ENCODE measurements around the gene GPR151. TPM values are rescaled to one million over a fixed set of nuclear protein-coding genes. Genes with fewer than 3 reads are reported as not detected.

Gene GPR151
- total RNA-seq, 1 donor from 2014 or later, result not detected

DNA sequence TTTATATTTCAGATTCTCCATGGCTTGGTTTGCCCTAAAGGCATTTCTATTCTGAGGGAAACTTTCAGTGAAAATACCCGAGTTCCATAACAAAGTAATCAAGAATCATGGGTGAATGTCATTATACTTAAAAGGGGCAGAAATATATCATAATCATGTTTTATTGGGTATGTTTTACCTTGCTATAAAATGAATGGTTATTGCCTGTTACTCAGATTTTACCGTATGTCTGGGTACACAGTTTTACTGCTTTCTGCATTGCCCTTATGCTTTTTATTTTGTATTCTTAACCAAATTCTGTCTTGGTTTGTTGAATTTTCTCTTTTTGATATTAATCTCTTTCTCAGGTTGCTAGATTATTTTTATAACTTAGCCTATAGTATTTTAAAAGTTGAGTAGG is 2.5 kb downstream of the GPR151 start:
- DNase-seq (ENCODE audit: low read depth), result no peak
- no peak overlapping the region for H3K4me3 ChIP-seq (ENCODE audit: low read depth, low read length)
- TF ChIP-seq, protein P1, sequence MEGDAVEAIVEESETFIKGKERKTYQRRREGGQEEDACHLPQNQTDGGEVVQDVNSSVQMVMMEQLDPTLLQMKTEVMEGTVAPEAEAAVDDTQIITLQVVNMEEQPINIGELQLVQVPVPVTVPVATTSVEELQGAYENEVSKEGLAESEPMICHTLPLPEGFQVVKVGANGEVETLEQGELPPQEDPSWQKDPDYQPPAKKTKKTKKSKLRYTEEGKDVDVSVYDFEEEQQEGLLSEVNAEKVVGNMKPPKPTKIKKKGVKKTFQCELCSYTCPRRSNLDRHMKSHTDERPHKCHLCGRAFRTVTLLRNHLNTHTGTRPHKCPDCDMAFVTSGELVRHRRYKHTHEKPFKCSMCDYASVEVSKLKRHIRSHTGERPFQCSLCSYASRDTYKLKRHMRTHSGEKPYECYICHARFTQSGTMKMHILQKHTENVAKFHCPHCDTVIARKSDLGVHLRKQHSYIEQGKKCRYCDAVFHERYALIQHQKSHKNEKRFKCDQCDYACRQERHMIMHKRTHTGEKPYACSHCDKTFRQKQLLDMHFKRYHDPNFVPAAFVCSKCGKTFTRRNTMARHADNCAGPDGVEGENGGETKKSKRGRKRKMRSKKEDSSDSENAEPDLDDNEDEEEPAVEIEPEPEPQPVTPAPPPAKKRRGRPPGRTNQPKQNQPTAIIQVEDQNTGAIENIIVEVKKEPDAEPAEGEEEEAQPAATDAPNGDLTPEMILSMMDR (conservative IDR thresholded peaks at IDR 0.05; ENCODE audit: low read depth, low read length), result no peak

DNA sequence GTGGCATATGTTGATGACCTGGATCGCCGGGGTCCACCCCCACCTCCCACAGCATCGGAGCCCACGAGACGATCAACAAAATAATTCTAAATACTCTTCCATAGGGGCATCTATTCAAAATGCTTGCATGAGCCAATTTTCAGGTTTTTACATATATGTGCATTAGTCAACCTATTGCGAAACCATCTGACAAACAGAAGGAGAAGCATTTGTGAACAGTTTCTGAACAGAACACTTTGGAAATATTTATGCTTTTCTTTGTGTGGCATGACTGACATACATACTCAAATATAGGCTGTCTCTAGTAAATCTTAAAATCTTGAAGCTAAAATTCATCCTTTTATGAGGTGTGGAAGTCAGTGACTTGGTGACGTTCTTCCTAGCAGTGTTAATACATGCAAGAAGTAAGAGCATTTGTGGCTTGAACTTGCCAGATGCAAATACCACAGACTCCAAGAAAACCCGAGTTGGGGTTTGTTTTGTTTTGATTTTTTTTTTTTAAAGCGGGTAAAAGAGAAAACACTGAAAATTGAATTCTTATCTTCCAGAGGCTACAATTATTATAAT is 5.3 kb downstream of the GPR151 start:
- H3K4me3 ChIP-seq (ENCODE audit: low read depth, low read length), result no peak overlapping the region
- TF ChIP-seq, protein P1 (conservative IDR thresholded peaks at IDR 0.05; ENCODE audit: low read depth, low read length), result no peak
- no peak for DNase-seq (ENCODE audit: low read depth)

DNA sequence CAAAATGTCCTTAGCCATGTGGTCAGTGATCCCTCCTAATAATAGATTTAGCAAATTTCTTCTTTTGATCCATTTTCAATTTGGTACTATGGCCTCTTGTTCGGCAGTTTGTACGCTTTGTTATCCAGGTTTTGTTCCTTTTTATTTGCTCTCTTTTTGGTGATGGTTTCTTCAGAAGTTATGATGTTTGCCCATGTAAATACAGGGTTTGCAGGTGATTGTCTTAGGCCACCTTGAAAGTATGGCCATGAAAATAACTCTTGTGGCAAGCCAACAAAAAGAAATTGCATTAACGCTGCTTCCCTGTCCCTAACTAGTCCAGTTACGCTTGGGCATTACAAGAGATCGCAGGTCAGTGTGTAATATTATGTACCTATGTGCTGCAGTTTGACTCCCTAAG is 8.6 kb downstream of the GPR151 start:
- no peak overlapping the region for H3K4me3 ChIP-seq (ENCODE audit: low read depth, low read length)
- TF ChIP-seq, protein P1 (conservative IDR thresholded peaks at IDR 0.05; ENCODE audit: low read depth, low read length), result no peak
- DNase-seq (ENCODE audit: low read depth), result no peak

DNA sequence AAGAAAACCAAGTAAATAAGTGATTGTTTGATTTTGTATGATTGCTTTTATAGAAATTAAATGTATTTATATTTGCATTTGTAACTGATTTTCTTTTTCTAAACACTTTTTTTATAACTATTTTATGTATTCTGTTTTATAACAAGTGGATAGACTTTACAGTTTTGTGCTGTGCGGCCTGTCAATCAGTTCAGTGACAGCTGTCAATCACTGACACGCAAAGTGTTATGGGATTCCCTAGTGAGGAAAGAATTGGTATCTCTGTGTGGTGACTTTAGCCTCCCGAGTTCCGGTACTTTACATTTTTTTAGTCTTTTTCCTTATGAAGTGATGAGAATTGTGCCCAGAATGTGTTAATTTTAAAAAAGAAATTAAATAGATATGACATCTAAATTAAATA is 16.3 kb downstream of the GPR151 start:
- DNase-seq (ENCODE audit: low read depth), result no peak
- TF ChIP-seq, protein P1 (conservative IDR thresholded peaks at IDR 0.05; ENCODE audit: low read depth, low read length), result no peak
- H3K4me3 ChIP-seq (ENCODE audit: low read depth, low read length), result no peak overlapping the region

DNA sequence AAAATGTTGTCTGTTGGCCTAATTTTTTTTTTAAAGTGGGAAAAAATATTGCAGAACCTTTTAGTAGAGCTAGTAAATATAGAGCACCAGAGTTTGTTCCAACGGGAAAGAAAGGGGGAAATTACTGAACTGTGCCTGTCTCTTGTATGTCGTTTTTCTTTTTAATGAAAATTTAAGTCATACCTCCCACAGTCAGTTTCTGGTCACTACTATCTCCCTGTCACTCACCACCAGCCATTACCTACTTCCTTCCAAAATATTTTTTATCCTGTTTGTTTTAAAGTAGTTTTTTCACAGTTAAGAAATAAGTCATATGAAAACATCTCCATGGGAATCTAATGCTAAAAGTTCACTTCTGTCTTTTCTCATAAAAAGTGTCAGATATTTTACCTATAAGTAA is 21.3 kb downstream of the GPR151 start:
- DNase-seq (ENCODE audit: low read depth), result no peak
- H3K4me3 ChIP-seq (ENCODE audit: low read depth, low read length), result no peak overlapping the region
- TF ChIP-seq, protein P1 (conservative IDR thresholded peaks at IDR 0.05; ENCODE audit: low read depth, low read length), result no peak

DNA sequence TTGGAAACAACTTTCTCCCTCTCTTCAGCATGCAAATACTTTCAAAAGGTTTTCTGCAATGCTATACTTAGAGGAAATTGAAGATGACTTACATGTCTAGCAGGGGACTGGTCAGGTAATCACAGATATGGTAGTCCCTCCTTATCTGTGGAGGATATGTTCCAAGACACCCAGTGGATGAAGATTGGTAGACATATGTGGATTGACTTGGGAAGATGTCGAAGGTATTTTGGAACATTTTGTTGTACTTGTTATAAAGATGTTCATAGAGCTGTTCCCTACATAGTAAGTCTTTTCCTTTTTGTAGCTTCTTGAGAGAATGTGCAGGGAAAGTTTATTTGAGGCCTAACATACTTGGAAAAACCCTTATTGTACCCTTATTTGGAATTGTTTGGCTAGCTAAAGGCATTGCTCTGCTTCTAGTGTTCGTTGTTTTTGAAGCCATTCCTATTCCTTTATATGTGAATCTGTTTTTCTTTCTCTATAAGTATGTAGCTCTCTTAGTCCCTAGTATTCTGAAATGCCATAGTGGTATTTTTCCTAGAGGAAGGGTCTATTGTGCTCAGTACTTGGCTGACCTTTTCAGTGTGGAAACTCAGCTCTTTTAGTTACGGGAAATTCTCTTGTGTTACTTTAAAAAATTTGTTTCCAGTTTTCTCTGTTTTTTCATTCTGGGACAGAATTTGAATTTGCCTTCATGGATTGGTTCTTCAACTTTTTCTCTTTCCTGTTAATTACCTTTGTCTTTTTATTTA is 25.7 kb downstream of the GPR151 start:
- TF ChIP-seq, protein P1 (conservative IDR thresholded peaks at IDR 0.05; ENCODE audit: low read depth, low read length), result no peak
- H3K4me3 ChIP-seq (ENCODE audit: low read depth, low read length), result no peak overlapping the region
- no peak for DNase-seq (ENCODE audit: low read depth)

Data from epithelial cell of proximal tubule (primary cell).